NCI-H1694 (cell line): ENCODE results near the gene DENND11.
A peak's percentile ranks its signal among the peaks of the same experiment; 100 is the strongest.
"Not testable (repeated sequence)": the region's sequence is repeated elsewhere in the genome, so short reads cannot be mapped to it uniquely, and the experiment has no call there.

Source experiments
- DNase-seq: peaks from one replicate; lab custom pipeline; 2025; lab: John Stamatoyannopoulos, UW

The DENND11 gene

GRCh38 chr7:141706239-141707064, 4.5 kb upstream of the DENND11 start:
- no peak for DNase-seq

DNA sequence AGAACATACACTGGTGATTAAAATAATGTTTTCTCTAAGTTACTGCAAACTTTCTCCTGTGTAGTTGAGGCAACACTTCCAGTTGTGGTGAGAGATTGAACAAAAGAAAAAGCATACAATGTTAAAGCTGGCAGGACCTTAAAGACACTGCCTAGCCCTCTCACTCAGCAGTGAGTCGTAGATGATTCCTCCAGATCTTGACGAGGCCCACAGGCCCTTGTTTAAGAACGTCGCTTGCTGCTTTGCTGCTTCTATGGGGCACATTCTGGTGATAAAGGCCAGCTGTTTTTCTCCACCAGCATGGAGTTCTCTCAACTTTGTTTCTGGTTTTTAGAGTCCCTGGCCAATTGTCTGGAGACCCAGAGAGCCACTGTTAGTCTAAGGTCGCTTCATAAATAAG, 2.8 kb upstream of the DENND11 start:
- no peak for DNase-seq

DNA sequence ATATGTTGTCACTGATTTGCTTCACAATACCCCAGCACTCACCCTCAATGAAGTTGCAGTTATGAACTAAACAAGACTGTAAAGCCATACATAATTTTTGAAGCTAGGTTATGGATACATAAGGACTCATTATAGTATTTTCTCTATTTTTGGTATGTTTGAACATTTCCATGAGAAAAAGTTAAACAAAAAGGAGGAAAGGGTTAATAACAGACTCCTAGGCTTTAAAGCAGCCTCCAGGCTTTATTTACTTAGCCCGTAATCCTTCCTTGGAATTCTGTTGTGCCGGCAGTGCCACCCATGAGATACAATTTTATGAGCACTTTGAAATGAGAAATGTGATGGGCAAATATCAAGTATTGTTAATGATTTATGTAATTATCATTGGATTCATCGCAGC, 2.1 kb upstream of the DENND11 start:
- DNase-seq, result no peak

DNA sequence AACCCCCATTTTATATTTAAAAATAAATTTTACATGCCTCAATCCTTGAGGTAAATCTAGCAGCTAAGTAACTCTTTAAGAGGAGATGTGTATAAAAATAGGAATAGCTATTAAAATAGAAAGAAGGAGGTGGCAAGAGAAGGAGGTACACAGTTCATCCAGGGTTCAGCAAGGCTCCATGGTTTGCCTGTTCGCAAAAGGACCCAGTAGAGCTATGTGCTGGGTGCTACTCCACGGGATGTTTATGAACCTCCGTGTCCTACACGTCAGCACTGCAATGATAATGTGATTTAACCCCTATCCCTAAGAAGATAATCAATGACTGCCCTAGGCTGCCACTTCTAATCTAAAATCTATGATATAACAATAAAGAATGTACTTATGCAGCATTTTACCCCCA, 926 bp upstream of the DENND11 start:
- no peak for DNase-seq

GRCh38 chr7:141701489-141702046, 398 bp downstream of the DENND11 start:
- no peak for DNase-seq

GRCh38 chr7:141700848-141701371, 1.1 kb downstream of the DENND11 start:
- DNase-seq, result no peak

- DNase-seq, result no peak
These were observed 1.6 kb downstream of the DENND11 start for GRCh38 chr7:141700296-141700847.

GRCh38 chr7:141699860-141700259, 2.1 kb downstream of the DENND11 start:
- DNase-seq, result no peak

DNA sequence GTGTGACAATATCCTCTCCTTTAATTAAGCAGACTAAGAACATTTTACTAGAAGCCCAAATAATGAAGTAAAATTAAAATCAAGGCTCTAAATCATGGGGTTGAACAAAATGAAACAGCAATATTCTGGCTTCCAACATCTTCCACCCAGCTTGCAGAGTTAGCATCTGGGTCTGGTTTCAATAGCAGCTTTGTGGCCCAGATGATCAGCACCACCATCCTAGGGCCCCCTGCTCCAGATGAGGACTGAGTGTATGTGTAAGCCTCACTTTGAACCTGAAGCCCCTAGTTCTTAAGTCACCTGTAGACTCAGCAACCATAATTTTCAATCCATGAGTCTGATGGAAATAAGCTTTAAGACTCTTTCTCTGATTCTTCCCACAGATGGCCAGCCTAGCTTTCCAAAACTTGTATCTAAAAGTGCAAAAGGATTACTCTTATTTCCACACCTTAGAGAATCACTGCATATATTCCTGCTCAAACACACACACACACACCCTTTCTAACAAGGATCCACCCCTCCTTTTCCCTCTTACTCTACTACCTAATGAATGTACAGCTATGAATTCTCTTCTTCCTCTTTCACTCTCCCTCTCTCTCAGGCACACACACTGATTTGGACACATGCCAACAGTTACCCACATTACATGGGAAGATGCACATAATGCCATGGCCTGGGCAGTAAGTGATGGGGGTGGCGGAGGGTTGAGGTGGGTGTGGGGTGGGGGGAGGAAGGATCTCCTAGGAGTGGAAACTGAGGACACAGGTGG, 3.5 kb downstream of the DENND11 start:
- DNase-seq, result no peak

GRCh38 chr7:141697211-141697871, 4.6 kb downstream of the DENND11 start:
- DNase-seq, result no peak

- DNase-seq, result no peak
These were observed 5.6 kb downstream of the DENND11 start for GRCh38 chr7:141696348-141696747.

DNA sequence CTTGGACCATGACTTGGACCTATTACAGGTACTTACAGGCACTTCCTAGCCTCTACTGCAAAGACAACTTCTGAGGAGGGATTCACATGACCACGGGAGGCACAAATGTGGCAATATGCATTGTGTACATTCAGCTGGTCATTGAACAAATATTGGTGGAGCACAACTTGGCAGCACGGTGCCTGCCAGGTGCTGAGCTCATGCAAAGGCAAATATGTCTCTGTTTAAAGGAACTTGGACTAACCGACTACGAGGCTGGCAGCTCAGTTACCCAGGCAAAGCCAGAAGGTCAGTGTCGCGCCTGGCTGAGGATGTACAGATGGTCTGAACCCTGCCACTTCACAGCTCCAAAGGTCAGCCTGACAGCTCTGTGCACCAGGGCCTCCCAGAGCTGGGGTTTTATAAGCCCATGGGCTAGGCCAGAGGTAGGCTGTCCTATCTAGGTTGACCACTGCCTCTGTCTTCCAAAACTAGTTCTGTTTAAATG, 6.1 kb downstream of the DENND11 start:
- DNase-seq, result no peak

DNA sequence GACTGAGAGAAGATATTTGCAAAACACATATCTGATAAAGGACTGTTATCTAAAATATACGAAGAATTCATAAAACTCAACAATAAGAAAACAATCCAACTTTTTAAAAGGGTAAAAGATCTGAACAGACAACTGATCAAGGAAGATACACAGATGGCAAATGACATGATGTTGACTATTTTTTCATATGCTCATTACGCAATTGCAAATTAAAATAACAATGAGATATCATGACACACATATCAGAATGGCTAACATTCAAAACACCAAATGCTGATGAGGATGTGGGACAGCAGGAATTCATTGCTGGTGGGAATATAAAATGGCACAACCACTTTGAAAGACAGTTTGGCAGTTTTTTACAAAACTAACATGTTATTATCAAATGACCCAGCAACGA, 8.9 kb downstream of the DENND11 start:
- no peak for DNase-seq

DNA sequence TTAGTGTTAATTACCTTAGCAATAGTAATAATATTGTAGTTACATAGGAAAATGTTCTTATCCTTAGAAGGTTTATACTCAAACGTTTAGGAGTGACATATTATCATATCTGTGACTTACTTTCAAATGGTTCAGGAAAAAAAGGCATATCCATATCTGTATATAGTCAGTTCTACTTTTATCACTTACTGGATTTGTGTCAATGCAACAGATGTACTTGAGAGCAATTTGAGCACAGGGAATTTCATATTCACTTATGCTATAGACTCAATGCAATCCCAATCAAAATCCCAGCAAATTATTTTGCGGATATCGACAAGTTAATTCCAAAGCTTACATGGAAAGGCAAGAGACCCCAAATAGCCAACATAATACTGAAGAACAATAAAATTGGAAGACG, 10.0 kb downstream of the DENND11 start:
- DNase-seq, result no peak

DNA sequence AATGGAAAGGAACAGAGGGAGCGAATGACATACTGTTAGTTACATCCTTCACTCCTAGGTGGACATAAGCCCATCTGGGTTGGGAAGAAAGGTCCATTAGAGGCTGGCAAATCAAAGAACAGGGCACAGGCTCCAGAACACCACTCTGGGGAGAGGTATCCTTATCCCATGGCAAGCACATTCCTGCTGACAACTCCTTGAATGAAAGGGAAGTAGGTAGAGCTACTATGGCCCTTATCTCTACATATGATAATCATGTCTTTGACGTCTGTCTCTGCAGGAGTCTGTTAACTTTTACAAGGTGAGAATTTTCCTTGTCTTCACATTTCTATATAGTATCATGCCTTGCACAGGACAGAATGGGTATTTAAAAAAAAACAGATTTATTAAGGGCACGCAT, 10.4 kb downstream of the DENND11 start:
- DNase-seq, result no peak

DNA sequence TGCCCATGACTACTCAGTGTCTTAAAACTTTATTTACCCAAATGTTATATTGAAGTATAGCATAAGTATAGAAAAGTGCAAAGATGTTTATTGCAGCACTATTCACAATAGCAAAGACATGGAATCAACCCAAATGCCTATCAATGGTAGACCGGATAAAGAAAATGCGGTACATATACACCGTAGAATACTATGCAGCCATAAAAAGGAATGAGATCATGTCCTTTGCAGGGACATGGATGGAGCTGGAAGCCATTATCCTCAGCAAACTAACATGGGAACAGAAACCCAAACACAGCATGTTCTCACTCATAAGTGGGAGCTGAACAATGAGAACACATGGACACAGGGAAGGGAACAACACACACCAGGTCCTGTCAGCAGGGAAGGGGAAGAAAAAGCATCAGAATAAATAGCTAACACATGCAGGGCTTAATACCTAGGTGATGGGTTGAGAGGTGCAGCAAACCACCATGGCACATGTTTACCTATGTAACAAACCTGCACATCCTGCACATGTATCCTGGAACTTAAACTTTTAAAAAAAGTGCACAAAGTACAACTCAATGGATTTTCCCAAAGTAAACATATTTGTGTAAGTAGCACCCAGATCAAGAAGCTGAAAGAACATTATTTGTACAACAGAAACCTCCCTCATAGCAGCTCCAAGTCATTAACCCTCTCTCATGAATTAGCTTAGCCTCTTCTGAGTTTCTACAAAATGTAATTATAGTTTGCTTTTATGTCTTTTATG, 12.7 kb downstream of the DENND11 start:
- DNase-seq, result not testable (repeated sequence)

DNA sequence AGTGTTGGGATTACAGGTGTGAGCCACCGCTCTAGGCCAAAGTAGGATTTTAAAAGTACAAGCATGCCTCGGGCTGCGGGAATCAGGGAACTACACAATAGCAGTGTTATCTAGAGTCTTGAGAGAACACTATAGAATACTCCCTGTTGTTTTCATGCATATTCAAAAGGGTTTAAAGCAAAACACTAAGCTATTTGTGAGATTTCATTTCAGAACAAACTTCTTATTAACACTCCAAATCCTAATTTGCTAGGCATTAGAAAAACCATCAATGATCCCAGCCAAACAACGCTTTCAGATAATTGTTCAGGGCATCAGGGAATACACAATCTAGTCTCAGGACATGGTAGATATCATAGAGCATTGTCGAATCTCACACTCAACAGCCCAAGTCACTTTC, 13.9 kb downstream of the DENND11 start:
- DNase-seq, result no peak

DNA sequence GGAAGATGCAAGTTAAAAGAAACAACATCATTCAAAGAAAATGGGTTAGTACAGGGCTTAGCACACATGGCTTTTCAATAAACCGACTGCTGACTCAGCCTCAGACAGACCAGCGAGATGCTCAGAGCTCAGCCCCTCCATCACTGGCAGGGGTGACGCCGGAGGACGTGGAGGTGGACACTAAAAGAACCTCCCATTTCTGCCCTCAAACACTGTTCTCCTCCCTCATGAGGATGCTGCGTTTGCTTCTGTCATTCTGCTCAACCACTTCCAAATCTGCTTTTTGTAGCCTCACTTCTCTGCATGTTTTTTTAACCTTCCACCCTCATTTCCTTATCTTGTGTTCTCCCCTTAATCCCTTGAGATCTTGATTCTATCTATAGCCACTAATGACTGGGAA, 15.3 kb downstream of the DENND11 start:
- DNase-seq, result no peak

DNA sequence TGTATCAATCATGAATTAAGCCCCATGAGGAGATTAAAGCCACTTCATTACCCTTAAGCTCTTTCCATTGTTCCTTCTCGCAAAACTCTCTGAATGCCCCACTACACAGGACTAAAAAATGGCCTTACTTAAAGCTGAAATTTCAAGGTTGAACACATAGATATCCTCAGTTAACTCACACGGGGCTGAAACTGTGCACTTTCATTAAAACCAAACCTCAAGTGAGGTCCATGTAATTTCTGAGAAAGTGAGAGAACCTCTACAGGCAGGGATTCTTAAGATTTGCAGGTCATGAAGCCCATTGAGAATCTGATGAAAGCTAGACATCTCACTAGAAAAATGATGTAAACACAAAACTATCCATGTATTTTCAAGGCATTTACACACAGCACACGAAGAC, 15.9 kb downstream of the DENND11 start:
- no peak for DNase-seq

- peak; percentile 89 for DNase-seq
These were observed 16.5 kb downstream of the DENND11 start for GRCh38 chr7:141685285-141686023.
